MM.1S (cell line): Measurements from ENCODE around the gene PLS1.
"Not testable (repeated sequence)": the region's sequence is repeated elsewhere in the genome, so short reads cannot be mapped to it uniquely, and the experiment has no call there.

Experiments used
- CTCF ChIP-seq: fragments of 300-600 bp; sonication (generic); IDR thresholded peaks from 2 replicates; pipeline ENCODE4 v1.5.1; 2016; ENCODE audit warnings: antibody characterized with exemption, low read length, mixed read lengths
- EZH2 ChIP-seq: fragments of 300-600 bp; sonication (generic); optimal IDR thresholded peaks from 2 replicates; pipeline ENCODE3; 2017; ENCODE audit warnings: low read depth, mild to moderate bottlenecking, antibody characterized with exemption, low read length, mixed read lengths
- EZH2phosphoT487 ChIP-seq: fragments of 300-600 bp; sonication (generic); IDR thresholded peaks from 2 replicates; pipeline ENCODE4 v1.6.1; 2018; ENCODE audit warnings: antibody characterized with exemption, low read length

- TF ChIP-seq EZH2, CTCF, EZH2phosphoT487: not testable (repeated sequence)
These were observed 22.0 kb upstream of the PLS1 start for GRCh38 chr3:142574223-142574622.
